GM23248 (cell line): ENCODE results near the gene CCDC127. TPM values are rescaled to one million over a fixed set of nuclear protein-coding genes. Genes with fewer than 3 reads are reported as not detected.

Experiments used
- DNase-seq: peaks from one replicate; pipeline ENCODE4 v3.0.0-alpha.2; 2015
- H2AFZ ChIP-seq: fragments of 200-600 bp; sonication (generic); 2 replicates; pipeline ENCODE4 v1.6.1; 2016; ENCODE audit warnings: antibody characterized with exemption
- H3F3A ChIP-seq: fragments of 200-600 bp; sonication (generic); 2 replicates; pipeline ENCODE4 v1.6.1; 2016; ENCODE audit warnings: mild to moderate bottlenecking, antibody characterized with exemption, mixed run types; ENCODE audit not compliant: insufficient read depth
- H3K27ac ChIP-seq: fragments of 200-600 bp; sonication (generic); 2 replicates; pipeline ENCODE4 v1.5.1; 2016; ENCODE audit warnings: mild to moderate bottlenecking
- H3K27me3 ChIP-seq: fragments of 200-600 bp; sonication (generic); replicated peaks from 2 replicates; pipeline ENCODE4 v1.6.1; 2016; ENCODE audit warnings: mild to moderate bottlenecking; ENCODE audit not compliant: insufficient read depth
- H3K36me3 ChIP-seq: fragments of 200-600 bp; sonication (generic); 2 replicates; pipeline ENCODE4 v1.6.1; 2016; ENCODE audit warnings: low read depth, mild to moderate bottlenecking
- H3K4me1 ChIP-seq: fragments of 200-600 bp; sonication (generic); 2 replicates; pipeline ENCODE4 v1.6.1; 2016; ENCODE audit warnings: mild to moderate bottlenecking; ENCODE audit not compliant: insufficient read depth
- H3K4me2 ChIP-seq: fragments of 200-600 bp; sonication (generic); one replicate; pipeline ENCODE4 v1.6.1; 2016; ENCODE audit warnings: mild to moderate bottlenecking; ENCODE audit not compliant: unreplicated experiment
- H3K4me3 ChIP-seq: fragments of 200-600 bp; sonication (generic); 2 replicates; pipeline ENCODE4 v1.5.1; 2016; ENCODE audit warnings: mild to moderate bottlenecking
- H3K79me2 ChIP-seq: fragments of 200-600 bp; sonication (generic); 2 replicates; pipeline ENCODE4 v1.6.1; 2016; ENCODE audit warnings: mild to moderate bottlenecking; ENCODE audit not compliant: insufficient read depth
- H3K9ac ChIP-seq: fragments of 200-600 bp; sonication (generic); 2 replicates; pipeline ENCODE4 v1.6.1; 2016; ENCODE audit warnings: mild to moderate bottlenecking
- H3K9me2 ChIP-seq: fragments of 200-600 bp; sonication (generic); 2 replicates; pipeline ENCODE4 v1.6.1; 2016; ENCODE audit warnings: mixed run types, mild to moderate bottlenecking, moderate library complexity; ENCODE audit not compliant: insufficient read depth
- H3K9me3 ChIP-seq: fragments of 200-600 bp; sonication (generic); one replicate; pipeline ENCODE4 v1.6.1; 2017; ENCODE audit warnings: low read depth
- H4K20me1 ChIP-seq: fragments of 200-600 bp; sonication (generic); 2 replicates; pipeline ENCODE4 v1.6.0; 2016; ENCODE audit not compliant: insufficient read depth
- EZH2 ChIP-seq: fragments of 200-600 bp; sonication (generic); IDR thresholded peaks from 2 replicates; pipeline ENCODE4 v1.6.1; 2018; ENCODE audit warnings: antibody characterized with exemption, mild to moderate bottlenecking; ENCODE audit not compliant: insufficient read depth, poor library complexity, severe bottlenecking
- EZH2phosphoT487 ChIP-seq: fragments of 200-600 bp; sonication (generic); IDR thresholded peaks from 2 replicates; pipeline ENCODE4 v1.6.1; 2018; ENCODE audit warnings: antibody characterized with exemption, moderate library complexity, mild to moderate bottlenecking, low read depth; ENCODE audit not compliant: insufficient read depth
- WGBS, 2 experiments: methylation state at CpG; one replicate each; pipeline ENCODE4 v1.1.6; 2015 to 2017; ENCODE audit warnings: low lambda C conversion rate in 2 of 2, low coverage in 1 of 2; ENCODE audit errors: missing lambda C conversion rate in 2 of 2; 5-methylcytosine and 5-hydroxymethylcytosine counted together
- in situ Hi-C: fragments of 300-500 bp; cut with MboI; formaldehyde crosslinking; loops from 2 replicates; pipeline ENCODE4 v1.15.0; 2020
- polyA plus RNA-seq: library from polyadenylated mRNA; unstranded; fragments of >200 nt; fragmentation: Nextera tagmentation; extraction: Ambion mirVana; gene quantifications from 2 replicates; pipeline ENCODE4 v1.2.1, GENCODE V29; 2016
- total RNA-seq: library from RNA; depleted of rRNA; stranded (reverse); fragments of >200 nt; shearing (Covaris generic); gene quantifications from 2 replicates; pipeline ENCODE4 v1.2.3, GENCODE V29; 2014

CCDC127 gene
- total and polyA plus RNA-seq, 2 experiments from 2014 or later = 6.3 to 11.3 TPM

GRCh38 chr5:154826-155225, 63.1 kb downstream of the CCDC127 start:
- 75 to 77% methylated on average over 18 of the region's 18 CpGs for WGBS, 2 experiments
- no peaks in the 10 kb centered on the region for H3K9me3 ChIP-seq
- no peak overlapping the region for H2AFZ ChIP-seq
- H3K79me2 ChIP-seq = no peaks in the 10 kb centered on the region
- H3K36me3 ChIP-seq = no peaks in the 10 kb centered on the region
- no peak overlapping the region for H3K4me2 ChIP-seq
- no peaks in the 10 kb centered on the region for H4K20me1 ChIP-seq
- no peak for TF ChIP-seq EZH2phosphoT487
- no peak for TF ChIP-seq EZH2
- no peaks in the 10 kb centered on the region for H3K27me3 ChIP-seq
- H3K4me3 ChIP-seq = no peak overlapping the region
- no peaks in the 10 kb centered on the region for H3F3A ChIP-seq
- no peak overlapping the region for H3K9ac ChIP-seq
- H3K4me1 ChIP-seq = peaks cover 3% of the 10 kb centered on the region
- no peak for DNase-seq
- H3K9me2 ChIP-seq = no peaks in the 10 kb centered on the region
- H3K27ac ChIP-seq = no peak overlapping the region
- in situ Hi-C loops = no loop called here

- H3K9me3 ChIP-seq = no peaks in the 10 kb centered on the region
- H3K4me2 ChIP-seq = no peak overlapping the region
- in situ Hi-C loops = no loop called here
- TF ChIP-seq EZH2 (no peak), EZH2phosphoT487 (no peak)
- no peak overlapping the region for H3K27ac ChIP-seq
- no peak overlapping the region for H2AFZ ChIP-seq
- DNase-seq = peak; percentile 19
- no peaks in the 10 kb centered on the region for H3K79me2 ChIP-seq
- no peaks in the 10 kb centered on the region for H3K36me3 ChIP-seq
- no peaks in the 10 kb centered on the region for H3K9me2 ChIP-seq
- no peaks in the 10 kb centered on the region for H3K27me3 ChIP-seq
- no peak overlapping the region for H3K4me3 ChIP-seq
- 85 to 91% methylated on average over 10 of the region's 10 CpGs for WGBS, 2 experiments
- no peaks in the 10 kb centered on the region for H4K20me1 ChIP-seq
- no peaks in the 10 kb centered on the region; the same call in 1 of the 2 replicates for H3K4me1 ChIP-seq
- no peaks in the 10 kb centered on the region for H3F3A ChIP-seq
- H3K9ac ChIP-seq = no peak overlapping the region
Observed at GRCh38 chr5:154236-154635, 63.7 kb downstream of the CCDC127 start.

GRCh38 chr5:153256-153655, 64.7 kb downstream of the CCDC127 start:
- no peak overlapping the region for H3K27ac ChIP-seq
- H3K4me2 ChIP-seq = no peak overlapping the region
- no peak overlapping the region for H3K4me3 ChIP-seq
- DNase-seq = peak; percentile 48
- TF ChIP-seq EZH2 = no peak
- no peaks in the 10 kb centered on the region for H3K27me3 ChIP-seq
- no peaks in the 10 kb centered on the region for H3K36me3 ChIP-seq
- no peaks in the 10 kb centered on the region for H3K9me2 ChIP-seq
- no peak overlapping the region for H2AFZ ChIP-seq
- H3K9ac ChIP-seq = no peak overlapping the region
- H4K20me1 ChIP-seq = no peaks in the 10 kb centered on the region
- 60 to 74% methylated on average over 8 of the region's 8 CpGs for WGBS, 2 experiments
- H3K4me1 ChIP-seq = no peaks in the 10 kb centered on the region
- no peaks in the 10 kb centered on the region for H3F3A ChIP-seq
- no peaks in the 10 kb centered on the region for H3K79me2 ChIP-seq
- in situ Hi-C loops = no loop called here
- H3K9me3 ChIP-seq = no peaks in the 10 kb centered on the region

GRCh38 chr5:152077-152476, 65.9 kb downstream of the CCDC127 start:
- no peaks in the 10 kb centered on the region for H3F3A ChIP-seq
- no peaks in the 10 kb centered on the region for H3K4me1 ChIP-seq
- H3K4me3 ChIP-seq = no peak overlapping the region
- no peaks in the 10 kb centered on the region for H4K20me1 ChIP-seq
- TF ChIP-seq EZH2 (no peak), EZH2phosphoT487 (no peak)
- H3K9ac ChIP-seq = no peak overlapping the region
- no peaks in the 10 kb centered on the region for H3K79me2 ChIP-seq
- no peaks in the 10 kb centered on the region for H3K27me3 ChIP-seq
- WGBS, 2 experiments = 81 to 88% methylated on average over 6 of the region's 6 CpGs
- H2AFZ ChIP-seq = no peak overlapping the region
- in situ Hi-C loops = no loop called here
- H3K4me2 ChIP-seq = no peak overlapping the region
- H3K9me3 ChIP-seq = no peaks in the 10 kb centered on the region
- no peak overlapping the region for H3K27ac ChIP-seq
- H3K9me2 ChIP-seq = no peaks in the 10 kb centered on the region
- 0 out of 2 replicates have a peak, but pooled peaks cover 4% of the 10 kb centered on the region for H3K36me3 ChIP-seq
- no peak for DNase-seq

GRCh38 chr5:150746-151145, 67.2 kb downstream of the CCDC127 start:
- Histone ChIP-seq H3K9me3 (no peaks in the 10 kb centered on the region), H3K4me3 (no peak overlapping the region), H3K27ac (no peak overlapping the region), H2AFZ (no peak overlapping the region), H3K79me2 (no peaks in the 10 kb centered on the region), H4K20me1 (no peaks in the 10 kb centered on the region), H3K4me1 (no peaks in the 10 kb centered on the region), H3K9me2 (no peaks in the 10 kb centered on the region), H3K9ac (no peak overlapping the region), H3K36me3 (0 out of 2 replicates have a peak, but pooled peaks cover 4% of the 10 kb centered on the region), H3F3A (no peaks in the 10 kb centered on the region), H3K27me3 (no peaks in the 10 kb centered on the region), H3K4me2 (no peak overlapping the region)
- in situ Hi-C loops = no loop called here
- TF ChIP-seq EZH2phosphoT487 = no peak
- TF ChIP-seq EZH2 = no peak
- 44 to 49% methylated on average over 4 of the region's 4 CpGs for WGBS, 2 experiments
- no peak for DNase-seq
